Progenitor cell of endocrine pancreas (in vitro differentiated cells): ENCODE data around the gene OARD1. TPM values are rescaled to one million over a fixed set of nuclear protein-coding genes. Genes with fewer than 3 reads are reported as not detected.
A peak's percentile ranks its signal among the peaks of the same experiment; 100 is the strongest.

Source experiments
- DNase-seq: peaks from one replicate; pipeline ENCODE4 v3.0.0; 2021; ENCODE audit warnings: low spot score; ENCODE audit not compliant: unreplicated experiment
- H3K27ac Mint-ChIP-seq: 2 replicates; pipeline ENCODE4 v1.8.0; 2021; ENCODE audit warnings: mild to moderate bottlenecking, moderate library complexity, mixed read lengths
- H3K27me3 Mint-ChIP-seq: 2 replicates; pipeline ENCODE4 v1.8.0; 2021; ENCODE audit warnings: mixed read lengths
- H3K36me3 Mint-ChIP-seq: 2 replicates; pipeline ENCODE4 v1.8.0; 2022; ENCODE audit warnings: mixed read lengths; ENCODE audit not compliant: insufficient read depth
- H3K4me1 Mint-ChIP-seq: 2 replicates; pipeline ENCODE4 v1.8.0; 2021; ENCODE audit warnings: low read depth, mixed read lengths
- H3K4me3 Mint-ChIP-seq: 2 replicates; pipeline ENCODE4 v1.8.0; 2021; ENCODE audit warnings: low read depth, mild to moderate bottlenecking, moderate library complexity, mixed read lengths
- H3K9me3 Mint-ChIP-seq: 2 replicates; pipeline ENCODE4 v1.8.0; 2021; ENCODE audit warnings: low read depth, mixed read lengths
- CTCF ChIP-seq: fragments of 200-600 bp; sonication (generic); IDR thresholded peaks from one replicate; pipeline ENCODE4 v1.5.0; 2021; ENCODE audit warnings: antibody characterized with exemption, mild to moderate bottlenecking; ENCODE audit not compliant: unreplicated experiment
- total RNA-seq: library from RNA; stranded (reverse); gene quantifications from 2 replicates; pipeline ENCODE4 v1.2.1, GENCODE V29; 2021

The OARD1 gene
- total RNA-seq, 1 donor from 2014 or later = 45.7 TPM

GRCh38 chr6:41092421-41093140, 20.4 kb upstream of the OARD1 start:
- Mint-ChIP-seq H3K4me1 (no peaks in the 10 kb centered on the region), H3K27ac (no peak overlapping the region), H3K27me3 (no peaks in the 10 kb centered on the region), H3K36me3 (peaks cover 33% of the 10 kb centered on the region), H3K9me3 (no peaks in the 10 kb centered on the region), H3K4me3 (no peak overlapping the region)
- TF ChIP-seq CTCF = peak; percentile 52
- DNase-seq = no peak

GRCh38 chr6:41090841-41091761, 18.9 kb upstream of the OARD1 start:
- Mint-ChIP-seq H3K36me3 (peaks cover 32% of the 10 kb centered on the region), H3K9me3 (no peaks in the 10 kb centered on the region), H3K27me3 (no peaks in the 10 kb centered on the region), H3K27ac (no peak overlapping the region), H3K4me1 (no peaks in the 10 kb centered on the region), H3K4me3 (no peak overlapping the region)
- no peak for DNase-seq
- TF ChIP-seq CTCF = no peak

- Mint-ChIP-seq H3K36me3 (peaks cover 33% of the 10 kb centered on the region), H3K9me3 (no peaks in the 10 kb centered on the region), H3K4me3 (no peak overlapping the region), H3K27me3 (no peaks in the 10 kb centered on the region), H3K27ac (no peak overlapping the region), H3K4me1 (no peaks in the 10 kb centered on the region)
- DNase-seq = no peak
- TF ChIP-seq CTCF = no peak
These were observed 16.3 kb upstream of the OARD1 start for GRCh38 chr6:41088451-41088850.

GRCh38 chr6:41085182-41085581, 13.0 kb upstream of the OARD1 start:
- no peak overlapping the region for H3K4me3 Mint-ChIP-seq
- no peak overlapping the region for H3K27ac Mint-ChIP-seq
- no peaks in the 10 kb centered on the region for H3K9me3 Mint-ChIP-seq
- peaks cover 29% of the 10 kb centered on the region for H3K36me3 Mint-ChIP-seq
- H3K4me1 Mint-ChIP-seq = no peaks in the 10 kb centered on the region
- H3K27me3 Mint-ChIP-seq = no peaks in the 10 kb centered on the region
- TF ChIP-seq CTCF = no peak
- DNase-seq = no peak

- no peaks in the 10 kb centered on the region for H3K27me3 Mint-ChIP-seq
- no peak overlapping the region for H3K4me3 Mint-ChIP-seq
- peaks cover 32% of the 10 kb centered on the region for H3K36me3 Mint-ChIP-seq
- no peaks in the 10 kb centered on the region for H3K9me3 Mint-ChIP-seq
- no peak for DNase-seq
- H3K27ac Mint-ChIP-seq = no peak overlapping the region
- no peak for TF ChIP-seq CTCF
- no peaks in the 10 kb centered on the region for H3K4me1 Mint-ChIP-seq
These were observed 10.9 kb upstream of the OARD1 start for GRCh38 chr6:41083072-41083471.
